Measurements from ENCODE around the gene ZNF618. TPM values are rescaled to one million over a fixed set of nuclear protein-coding genes. Genes with fewer than 3 reads are reported as not detected.
A peak's percentile ranks its signal among the peaks of the same experiment; 100 is the strongest.
"Not testable (repeated sequence)": the region's sequence is repeated elsewhere in the genome, so short reads cannot be mapped to it uniquely, and the experiment has no call there.

ZNF618 gene
- total and polyA plus RNA-seq, 4 donors, result 4.9 to 17.3 (median 11.4) TPM

DNA sequence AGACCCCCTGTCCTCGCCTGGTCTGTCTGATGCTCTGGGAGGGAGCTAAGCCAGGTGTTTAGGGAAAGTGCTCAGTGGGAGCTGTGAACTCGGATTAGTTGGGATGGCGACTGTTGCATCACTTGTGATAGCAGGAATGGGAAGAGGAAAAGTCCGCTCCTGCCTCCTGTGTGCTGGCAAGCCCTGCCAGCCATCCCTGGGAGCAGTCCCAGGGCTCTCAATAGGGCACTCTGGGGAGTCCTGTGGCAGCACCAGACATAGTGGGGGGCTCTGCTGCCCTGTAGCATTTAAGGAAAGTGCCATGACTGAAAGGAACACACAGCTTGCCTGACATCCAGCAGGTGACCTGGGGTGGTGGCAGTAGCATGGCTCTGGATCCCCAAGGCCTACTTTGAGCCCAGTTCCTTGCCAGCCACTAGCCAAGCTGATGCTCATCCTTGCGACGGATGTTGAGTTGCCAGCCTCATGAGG is 120.5 kb downstream of the ZNF618 start:
- intact Hi-C loops (cut with DNase I), result loop anchor here in 1 of 2 donors (5.0 kb wide), 1 partner anchor 79 kb away; no protein-coding TSS in a partner anchor
- ATAC-seq (ENCODE audit: low FRiP score) (no peak), DNase-seq (peak in 1 of 2 donors; percentile 54)
- Histone ChIP-seq H3K27me3 (ENCODE audit: control insufficient read depth in 1 of 2, insufficient read depth in 2 of 2, low read length in 1 of 2) (no peaks in the 10 kb centered on the region), H3K4me1 (ENCODE audit: control insufficient read depth in 1 of 2, insufficient read depth in 2 of 2, low read length in 2 of 2) (peaks cover 0 to 6% of the 10 kb centered on the region in 2 donors), H3K36me3 (ENCODE audit: control insufficient read depth in 1 of 2, insufficient read depth in 2 of 2, low read length in 1 of 2) (no peaks in the 10 kb centered on the region), H3K27ac (ENCODE audit: low read depth in 1 of 2, low read length in 2 of 2) (no peak overlapping the region), H3K9me3 (ENCODE audit: control insufficient read depth, low read length) (no peaks in the 10 kb centered on the region), H3K4me3 (ENCODE audit: low read length in 2 of 2) (no peak overlapping the region)
- 98 to 99% methylated on average over 6 of the region's 6 CpGs for WGBS, 2 donors

DNA sequence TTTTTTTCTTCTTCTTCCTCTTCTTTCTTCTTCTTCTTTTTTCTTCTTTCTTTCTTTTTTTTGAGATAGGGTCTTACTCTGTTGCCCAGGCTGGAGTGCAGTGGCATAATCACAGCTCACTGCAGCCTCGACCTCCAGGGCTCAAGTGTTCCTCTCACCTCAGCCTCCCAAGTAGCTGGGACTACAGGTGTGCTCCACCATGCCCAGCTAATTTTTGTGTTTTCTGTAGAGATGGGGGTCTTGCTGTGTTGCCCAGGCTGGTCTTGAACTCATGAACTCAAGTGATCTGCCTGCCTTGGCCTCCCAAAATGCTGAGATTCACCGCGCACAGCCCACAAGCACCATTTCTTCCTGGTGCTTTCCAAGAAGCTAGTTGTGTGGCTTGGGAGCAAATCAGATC is 121.0 kb downstream of the ZNF618 start:
- DNase-seq, result peak in 1 of 2 donors; percentile 51
- not testable (repeated sequence) for H3K27me3 ChIP-seq (ENCODE audit: control insufficient read depth in 1 of 2, insufficient read depth in 2 of 2, low read length in 1 of 2); H3K36me3 ChIP-seq (ENCODE audit: control insufficient read depth in 1 of 2, insufficient read depth in 2 of 2, low read length in 1 of 2); ATAC-seq (ENCODE audit: low FRiP score); H3K4me3 ChIP-seq (ENCODE audit: low read length in 2 of 2); H3K4me1 ChIP-seq (ENCODE audit: control insufficient read depth in 1 of 2, insufficient read depth in 2 of 2, low read length in 2 of 2); H3K27ac ChIP-seq (ENCODE audit: low read depth in 1 of 2, low read length in 2 of 2); H3K9me3 ChIP-seq (ENCODE audit: control insufficient read depth, low read length)
- intact Hi-C loops (cut with DNase I), result loop anchor here in 1 of 2 donors (5.0 kb wide), 1 partner anchor 80 kb away; no protein-coding TSS in a partner anchor
- 96 to 100% methylated on average over 3 of the region's 3 CpGs for WGBS, 2 donors

DNA sequence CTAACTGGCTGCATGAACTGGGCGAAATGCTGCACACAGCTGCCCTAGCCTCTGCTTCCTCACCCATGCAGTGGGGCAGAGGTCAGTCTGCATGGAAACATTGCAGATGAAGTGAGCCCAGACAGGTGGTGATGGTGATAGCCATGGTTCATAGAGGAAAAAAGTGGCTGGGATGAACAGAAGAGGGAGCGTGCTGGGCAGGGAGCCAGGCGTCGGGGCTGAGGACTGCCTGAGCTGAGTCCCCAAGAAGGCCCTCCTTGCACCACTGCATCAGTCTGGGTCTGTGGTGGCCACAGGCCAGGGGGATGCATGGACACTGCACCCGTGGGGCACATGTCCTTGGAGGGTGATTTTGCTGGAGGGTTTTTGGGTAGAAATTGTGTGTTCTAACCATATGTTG is 121.5 kb downstream of the ZNF618 start:
- H3K4me3 ChIP-seq (ENCODE audit: low read length in 2 of 2), result no peak overlapping the region
- intact Hi-C loops (cut with DNase I), result loop anchor here in 1 of 2 donors (5.0 kb wide), 1 partner anchor 80 kb away; no protein-coding TSS in a partner anchor
- H3K27me3 ChIP-seq (ENCODE audit: control insufficient read depth in 1 of 2, insufficient read depth in 2 of 2, low read length in 1 of 2), result no peaks in the 10 kb centered on the region
- ATAC-seq (ENCODE audit: low FRiP score) (no peak), DNase-seq (peak in 1 of 2 donors; percentile 69)
- H3K9me3 ChIP-seq (ENCODE audit: control insufficient read depth, low read length), result no peaks in the 10 kb centered on the region
- H3K27ac ChIP-seq (ENCODE audit: low read depth in 1 of 2, low read length in 2 of 2), result no peak overlapping the region
- H3K36me3 ChIP-seq (ENCODE audit: control insufficient read depth in 1 of 2, insufficient read depth in 2 of 2, low read length in 1 of 2), result no peaks in the 10 kb centered on the region
- peaks cover 0 to 6% of the 10 kb centered on the region in 2 donors for H3K4me1 ChIP-seq (ENCODE audit: control insufficient read depth in 1 of 2, insufficient read depth in 2 of 2, low read length in 2 of 2)
- 95 to 97% methylated on average over 5 of the region's 5 CpGs for whole genome bisulfite sequencing, 2 donors

DNA sequence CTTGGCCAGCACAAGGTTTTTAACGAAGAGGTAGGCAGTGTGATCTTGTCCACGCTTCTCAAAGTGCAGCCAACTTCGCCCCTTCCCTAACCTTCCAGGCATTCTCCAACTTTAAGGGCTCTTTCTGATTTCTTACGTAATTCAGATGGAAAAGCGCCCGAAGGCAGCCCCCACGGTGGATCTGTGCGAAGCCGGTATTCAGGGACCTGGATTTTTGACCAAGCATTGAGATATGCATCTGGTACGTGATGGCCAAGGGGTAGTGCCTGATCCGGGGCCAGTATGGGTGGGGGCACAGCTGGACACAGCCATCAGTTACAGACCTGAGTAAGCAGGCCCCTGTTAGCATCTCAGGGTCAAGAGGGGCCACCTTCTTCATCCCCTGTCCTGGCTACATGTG is 122.0 kb downstream of the ZNF618 start:
- H3K27ac ChIP-seq (ENCODE audit: low read depth in 1 of 2, low read length in 2 of 2), result no peak overlapping the region
- ATAC-seq (ENCODE audit: low FRiP score) (no peak), DNase-seq (peak in 1 of 2 donors; percentile 64)
- WGBS, 2 donors, result 93 to 94% methylated on average over 11 of the region's 11 CpGs
- H3K4me1 ChIP-seq (ENCODE audit: control insufficient read depth in 1 of 2, insufficient read depth in 2 of 2, low read length in 2 of 2), result peaks cover 0 to 6% of the 10 kb centered on the region in 2 donors
- H3K27me3 ChIP-seq (ENCODE audit: control insufficient read depth in 1 of 2, insufficient read depth in 2 of 2, low read length in 1 of 2), result no peaks in the 10 kb centered on the region
- no peaks in the 10 kb centered on the region for H3K9me3 ChIP-seq (ENCODE audit: control insufficient read depth, low read length)
- no peak overlapping the region for H3K4me3 ChIP-seq (ENCODE audit: low read length in 2 of 2)
- intact Hi-C loops (cut with DNase I), result loop anchor here in 1 of 2 donors (5.0 kb wide), 1 partner anchor 81 kb away; no protein-coding TSS in a partner anchor
- no peaks in the 10 kb centered on the region for H3K36me3 ChIP-seq (ENCODE audit: control insufficient read depth in 1 of 2, insufficient read depth in 2 of 2, low read length in 1 of 2)

DNA sequence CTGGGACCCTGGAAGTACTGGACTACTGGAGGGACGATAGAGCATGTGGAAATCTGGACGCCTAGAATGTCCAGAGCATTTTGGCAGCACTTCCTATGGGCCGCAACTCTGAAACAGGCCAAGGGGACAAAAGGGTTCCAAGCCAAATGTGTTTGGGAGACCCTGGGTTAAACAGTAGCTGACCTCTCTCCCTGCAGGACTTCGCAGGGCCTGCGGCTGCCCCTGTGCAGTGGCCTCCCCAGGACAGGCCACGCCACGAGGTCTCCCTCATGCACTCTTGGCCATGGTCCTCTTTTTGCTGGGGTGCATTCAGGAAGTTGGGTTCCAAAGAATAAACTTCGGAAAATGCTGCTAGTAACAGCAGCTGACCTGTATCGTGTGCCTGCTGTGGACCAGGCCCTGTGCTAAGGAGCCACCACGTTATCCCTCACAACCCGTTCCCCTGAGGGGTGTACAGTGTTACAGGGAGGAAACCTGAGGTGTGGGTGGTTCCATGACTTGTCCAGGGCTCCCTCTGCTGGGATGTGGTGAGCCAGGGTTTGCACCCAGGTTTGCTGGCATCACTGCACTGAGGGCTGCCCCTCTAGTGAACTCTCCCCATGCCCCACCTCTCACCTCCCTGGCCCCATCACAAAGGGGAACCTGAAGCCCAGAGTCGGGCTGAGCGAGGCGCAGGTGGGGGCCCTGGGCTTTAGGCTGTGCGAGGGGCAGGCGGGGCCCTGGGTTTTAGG is 122.6 kb downstream of the ZNF618 start:
- DNase-seq, result peak in 1 of 2 donors; percentile 69
- H3K27me3 ChIP-seq (ENCODE audit: control insufficient read depth in 1 of 2, insufficient read depth in 2 of 2, low read length in 1 of 2), result no peaks in the 10 kb centered on the region
- no peak for ATAC-seq (ENCODE audit: low FRiP score)
- 80 to 81% methylated on average over 16 of the region's 16 CpGs for WGBS, 2 donors
- H3K9me3 ChIP-seq (ENCODE audit: control insufficient read depth, low read length), result no peaks in the 10 kb centered on the region
- intact Hi-C loops (cut with DNase I), result loop anchor here in 1 of 2 donors (5.0 kb wide), 1 partner anchor 81 kb away; no protein-coding TSS in a partner anchor
- H3K36me3 ChIP-seq (ENCODE audit: control insufficient read depth in 1 of 2, insufficient read depth in 2 of 2, low read length in 1 of 2), result no peaks in the 10 kb centered on the region
- peaks cover 0 to 2% of the 10 kb centered on the region in 2 donors for H3K4me1 ChIP-seq (ENCODE audit: control insufficient read depth in 1 of 2, insufficient read depth in 2 of 2, low read length in 2 of 2)
- no peak overlapping the region for H3K27ac ChIP-seq (ENCODE audit: low read depth in 1 of 2, low read length in 2 of 2)
- no peak overlapping the region for H3K4me3 ChIP-seq (ENCODE audit: low read length in 2 of 2)

DNA sequence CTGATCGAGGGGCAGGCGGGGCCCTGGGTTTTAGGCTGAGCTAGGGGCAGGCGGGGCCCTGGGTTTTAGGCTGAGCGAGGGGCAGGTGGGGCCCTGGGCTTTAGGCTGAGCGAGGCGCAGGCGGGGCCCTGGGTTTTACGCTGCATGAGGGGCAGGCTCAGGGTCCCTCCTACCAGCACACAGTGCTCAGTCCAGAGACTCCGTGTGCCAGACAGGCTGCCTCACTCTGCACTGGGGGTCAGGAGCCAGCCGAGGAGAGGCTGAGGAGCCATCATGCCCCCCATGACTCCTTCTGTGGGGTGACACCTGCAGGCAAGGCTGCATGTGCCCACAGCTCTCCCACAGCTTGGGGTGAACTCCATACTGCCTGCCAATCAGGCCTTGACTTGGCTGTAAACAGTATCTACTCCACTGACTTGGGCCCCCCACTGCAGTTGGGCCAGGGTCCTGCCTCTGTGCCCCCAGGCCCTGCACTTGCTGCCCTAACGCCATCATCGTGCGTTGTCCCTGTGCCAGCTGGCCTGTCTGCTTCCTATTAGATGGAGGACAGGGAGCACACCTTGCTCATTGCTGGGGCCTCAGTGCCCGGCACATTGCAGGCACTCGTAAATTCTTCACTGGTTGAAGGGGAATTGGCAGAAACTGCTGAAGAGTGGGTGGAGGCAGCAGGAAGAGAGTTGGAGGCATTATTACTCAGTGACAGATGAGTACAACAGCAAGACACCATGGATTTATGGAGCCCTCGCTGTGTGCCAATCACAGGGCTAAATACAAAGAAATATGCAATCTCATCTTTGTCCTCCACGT is 123.3 kb downstream of the ZNF618 start:
- intact Hi-C loops (cut with DNase I), result loop anchor here in 1 of 2 donors (5.0 kb wide), 1 partner anchor 82 kb away; no protein-coding TSS in a partner anchor
- no peak for ATAC-seq (ENCODE audit: low FRiP score)
- WGBS, 2 donors, result 79 to 83% methylated on average over 17 of the region's 17 CpGs

DNA sequence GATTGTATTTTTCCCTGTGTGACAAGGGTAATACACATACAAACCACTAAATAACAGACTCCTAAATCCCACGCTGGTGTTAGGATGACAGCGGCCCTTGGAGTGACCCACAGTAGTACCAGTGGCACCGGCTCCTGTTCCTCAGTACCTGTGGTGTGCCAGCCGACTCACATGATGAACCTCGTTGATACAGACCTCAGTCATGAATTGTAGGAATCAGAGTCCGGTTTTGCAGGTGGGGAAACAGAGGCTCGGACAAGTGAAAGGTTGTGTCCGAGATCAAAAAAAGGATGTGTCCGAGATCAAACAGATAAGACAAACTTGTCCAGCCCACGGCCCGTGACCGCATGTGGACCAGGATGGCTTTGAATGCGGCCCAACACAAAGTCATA is 124.0 kb downstream of the ZNF618 start:
- intact Hi-C loops (cut with DNase I), result no loop called here
- ATAC-seq (ENCODE audit: low FRiP score), result no peak
- Histone ChIP-seq H3K27ac (ENCODE audit: low read depth in 1 of 2, low read length in 2 of 2) (no peak overlapping the region), H3K27me3 (ENCODE audit: control insufficient read depth in 1 of 2, insufficient read depth in 2 of 2, low read length in 1 of 2) (no peaks in the 10 kb centered on the region), H3K4me3 (ENCODE audit: low read length in 2 of 2) (no peak overlapping the region), H3K4me1 (ENCODE audit: control insufficient read depth in 1 of 2, insufficient read depth in 2 of 2, low read length in 2 of 2) (no peaks in the 10 kb centered on the region), H3K36me3 (ENCODE audit: control insufficient read depth in 1 of 2, insufficient read depth in 2 of 2, low read length in 1 of 2) (no peaks in the 10 kb centered on the region), H3K9me3 (ENCODE audit: control insufficient read depth, low read length) (no peaks in the 10 kb centered on the region)
- DNase-seq, result peak in 1 of 2 donors; percentile 67
- 89 to 90% methylated on average over 13 of the region's 13 CpGs for whole genome bisulfite sequencing, 2 donors

More for the DNA sequence above, 123.3 kb downstream of the ZNF618 start:
- no peak overlapping the region for H3K27ac ChIP-seq (ENCODE audit: low read depth in 1 of 2, low read length in 2 of 2)
- H3K4me1 ChIP-seq (ENCODE audit: control insufficient read depth in 1 of 2, insufficient read depth in 2 of 2, low read length in 2 of 2), result no peaks in the 10 kb centered on the region
- no peak overlapping the region for H3K4me3 ChIP-seq (ENCODE audit: low read length in 2 of 2)
- no peaks in the 10 kb centered on the region for H3K9me3 ChIP-seq (ENCODE audit: control insufficient read depth, low read length)
- no peaks in the 10 kb centered on the region for H3K27me3 ChIP-seq (ENCODE audit: control insufficient read depth in 1 of 2, insufficient read depth in 2 of 2, low read length in 1 of 2)
- H3K36me3 ChIP-seq (ENCODE audit: control insufficient read depth in 1 of 2, insufficient read depth in 2 of 2, low read length in 1 of 2), result no peaks in the 10 kb centered on the region
- peak in 1 of 2 donors; percentile 78 for DNase-seq

DNA sequence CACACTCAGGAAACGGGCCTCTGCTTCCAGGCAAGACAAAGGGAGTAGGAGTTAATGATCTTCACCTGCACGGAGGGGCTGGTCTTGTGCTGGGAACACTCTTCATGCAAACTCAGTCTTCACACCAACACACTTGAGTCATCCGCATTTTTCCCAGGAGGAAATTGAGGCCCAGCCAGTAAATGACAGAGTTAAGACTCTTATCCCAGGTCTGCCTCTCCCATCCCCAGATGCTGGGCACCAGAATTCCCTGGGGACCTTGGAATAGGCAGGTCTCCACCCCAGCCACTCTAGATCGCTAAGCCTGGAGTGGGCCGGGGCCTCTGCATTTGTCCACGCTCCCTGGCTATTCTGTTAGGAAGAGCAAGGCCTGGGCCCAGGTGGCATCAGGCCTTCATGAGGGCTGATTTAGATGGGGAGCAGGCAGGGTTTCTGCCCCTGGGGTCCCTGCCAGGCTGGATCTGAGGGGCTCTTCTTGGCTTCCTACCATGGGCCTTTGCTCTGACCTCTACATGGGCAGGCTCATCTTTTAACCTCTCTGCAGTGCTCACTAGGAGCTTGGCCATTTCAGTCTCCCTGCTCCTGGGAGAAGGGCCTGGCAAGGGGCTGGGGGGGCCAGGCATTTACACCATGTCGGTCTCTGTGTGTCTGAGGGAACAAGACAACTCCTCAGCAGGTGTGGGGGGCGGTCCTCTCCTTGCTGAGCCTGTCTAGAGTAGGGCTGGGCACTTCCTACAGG is 124.7 kb downstream of the ZNF618 start:
- DNase-seq (peak in 1 of 2 donors; percentile 69), ATAC-seq (ENCODE audit: low FRiP score) (no peak)
- H3K4me1 ChIP-seq (ENCODE audit: control insufficient read depth in 1 of 2, insufficient read depth in 2 of 2, low read length in 2 of 2), result no peaks in the 10 kb centered on the region
- 89 to 91% methylated on average over 8 of the region's 8 CpGs for WGBS, 2 donors
- no peaks in the 10 kb centered on the region for H3K36me3 ChIP-seq (ENCODE audit: control insufficient read depth in 1 of 2, insufficient read depth in 2 of 2, low read length in 1 of 2)
- H3K27me3 ChIP-seq (ENCODE audit: control insufficient read depth in 1 of 2, insufficient read depth in 2 of 2, low read length in 1 of 2), result no peaks in the 10 kb centered on the region
- no peaks in the 10 kb centered on the region for H3K9me3 ChIP-seq (ENCODE audit: control insufficient read depth, low read length)
- intact Hi-C loops (cut with DNase I), result no loop called here
- H3K4me3 ChIP-seq (ENCODE audit: low read length in 2 of 2), result no peak overlapping the region
- H3K27ac ChIP-seq (ENCODE audit: low read depth in 1 of 2, low read length in 2 of 2), result peak overlapping the region in 1 of 2 donors; percentile 16

Data from aorta (tissue), 5 donors.